ENCODE data around the gene CREBRF.

DNA sequence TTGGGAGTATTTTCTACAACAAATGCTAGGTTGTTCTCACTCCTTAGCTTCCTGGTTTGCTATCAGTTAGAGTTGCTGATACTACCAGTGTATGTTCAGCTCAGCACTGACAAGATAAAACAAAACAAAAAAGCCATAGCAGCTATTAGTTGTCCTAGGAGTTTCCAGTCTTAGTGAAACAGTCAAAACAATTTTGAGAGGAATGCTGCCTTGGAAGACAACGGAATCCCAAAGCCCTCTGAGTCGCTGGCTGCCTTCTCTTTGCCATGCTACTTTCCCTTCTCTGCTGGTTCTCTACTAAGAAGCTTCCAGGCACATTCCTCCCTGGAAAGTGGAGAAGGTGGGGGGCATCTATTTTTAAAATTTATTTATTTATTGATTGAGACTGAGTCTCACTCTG lies 5.4 kb upstream of the CREBRF start:
- TF ChIP-seq, protein P1, sequence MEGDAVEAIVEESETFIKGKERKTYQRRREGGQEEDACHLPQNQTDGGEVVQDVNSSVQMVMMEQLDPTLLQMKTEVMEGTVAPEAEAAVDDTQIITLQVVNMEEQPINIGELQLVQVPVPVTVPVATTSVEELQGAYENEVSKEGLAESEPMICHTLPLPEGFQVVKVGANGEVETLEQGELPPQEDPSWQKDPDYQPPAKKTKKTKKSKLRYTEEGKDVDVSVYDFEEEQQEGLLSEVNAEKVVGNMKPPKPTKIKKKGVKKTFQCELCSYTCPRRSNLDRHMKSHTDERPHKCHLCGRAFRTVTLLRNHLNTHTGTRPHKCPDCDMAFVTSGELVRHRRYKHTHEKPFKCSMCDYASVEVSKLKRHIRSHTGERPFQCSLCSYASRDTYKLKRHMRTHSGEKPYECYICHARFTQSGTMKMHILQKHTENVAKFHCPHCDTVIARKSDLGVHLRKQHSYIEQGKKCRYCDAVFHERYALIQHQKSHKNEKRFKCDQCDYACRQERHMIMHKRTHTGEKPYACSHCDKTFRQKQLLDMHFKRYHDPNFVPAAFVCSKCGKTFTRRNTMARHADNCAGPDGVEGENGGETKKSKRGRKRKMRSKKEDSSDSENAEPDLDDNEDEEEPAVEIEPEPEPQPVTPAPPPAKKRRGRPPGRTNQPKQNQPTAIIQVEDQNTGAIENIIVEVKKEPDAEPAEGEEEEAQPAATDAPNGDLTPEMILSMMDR (IDR thresholded peaks at IDR 0.05), result no peak
- TF ChIP-seq POLR2A (IDR thresholded peaks at IDR 0.05), result no peak
